AG20443 (cell line): ENCODE measurements around the gene MEF2C.

ENCODE experiments used
- DNase-seq: peaks from one replicate; pipeline ENCODE4 v3.0.0; 2012; ENCODE audit warnings: low spot score, mixed read lengths

Gene MEF2C

DNA sequence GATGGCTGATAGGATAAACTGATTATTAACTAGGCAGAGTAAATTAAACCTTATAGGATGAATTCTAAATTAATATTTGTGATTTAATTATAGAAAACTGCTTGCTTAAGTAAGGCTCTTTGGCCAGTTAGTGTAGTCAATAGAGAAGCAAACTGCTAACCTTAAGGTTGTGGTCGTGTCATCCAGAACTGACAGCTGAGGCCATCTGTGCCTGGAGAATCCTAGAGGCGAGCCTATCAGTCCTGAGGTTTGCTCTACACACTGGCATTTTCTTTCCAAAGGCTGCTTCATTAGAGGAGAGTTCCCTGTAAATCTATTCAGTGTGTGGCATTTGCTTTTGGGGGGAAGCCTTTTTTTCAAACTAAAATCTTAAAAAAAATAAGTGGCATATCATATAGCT lies 169.2 kb downstream of the MEF2C start:
- no peak for DNase-seq

- DNase-seq = no peak
Measured at GRCh38 chr5:88708682-88709398, 174.1 kb downstream of the MEF2C start.

DNA sequence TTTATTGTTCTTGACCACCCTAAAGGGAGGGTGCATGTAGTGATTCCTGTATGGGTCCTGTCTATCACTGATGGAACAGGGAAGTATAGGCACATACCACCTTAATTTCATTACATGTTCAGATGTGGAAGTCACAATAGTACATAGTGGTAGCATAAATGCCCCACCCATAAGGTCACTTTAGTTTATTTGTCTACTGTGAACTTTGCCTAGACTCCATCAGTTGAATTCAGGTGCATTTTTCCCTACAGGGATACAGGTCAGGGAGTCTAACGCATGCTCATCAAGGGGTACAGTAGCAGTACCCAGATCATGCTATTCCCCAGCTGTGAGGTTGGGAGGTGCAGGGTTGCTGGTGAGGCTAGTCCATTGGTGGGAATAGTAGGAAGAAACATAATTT lies 175.0 kb downstream of the MEF2C start:
- DNase-seq = no peak

DNA sequence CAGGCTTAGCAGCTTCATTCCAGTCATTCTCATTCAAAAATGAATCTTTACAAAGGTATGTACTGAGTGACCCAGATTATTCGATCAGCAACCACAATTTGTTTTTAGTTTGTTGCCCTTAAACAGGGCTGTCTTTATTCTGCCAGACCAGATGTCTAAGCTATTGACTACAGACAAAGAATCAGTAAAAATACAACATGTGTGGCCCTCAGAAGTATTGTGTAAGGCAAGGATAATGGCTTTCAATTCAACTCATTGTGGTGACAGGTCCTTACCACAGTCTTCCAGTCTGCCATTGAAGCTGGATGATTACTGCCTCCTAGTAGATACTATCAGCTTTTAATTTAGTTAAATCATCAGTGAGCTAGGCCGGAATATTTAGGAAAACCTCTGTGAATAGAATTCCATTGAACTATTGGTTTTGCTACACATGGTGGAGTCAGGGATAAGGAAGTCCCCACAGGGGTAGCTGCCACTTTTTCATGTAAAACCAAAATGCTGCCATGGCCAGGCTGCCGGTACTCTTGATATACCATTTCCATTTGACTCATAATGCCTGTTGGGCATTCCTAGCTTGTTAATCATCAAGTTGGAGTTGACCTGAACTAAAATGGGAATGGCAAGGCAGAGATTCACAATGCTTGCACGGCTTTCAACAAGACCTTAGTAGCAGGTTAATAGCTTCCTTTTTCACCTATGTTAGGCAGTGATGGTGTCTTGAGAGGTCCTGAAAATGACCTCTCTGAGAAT lies 175.6 kb downstream of the MEF2C start:
- no peak for DNase-seq

DNA sequence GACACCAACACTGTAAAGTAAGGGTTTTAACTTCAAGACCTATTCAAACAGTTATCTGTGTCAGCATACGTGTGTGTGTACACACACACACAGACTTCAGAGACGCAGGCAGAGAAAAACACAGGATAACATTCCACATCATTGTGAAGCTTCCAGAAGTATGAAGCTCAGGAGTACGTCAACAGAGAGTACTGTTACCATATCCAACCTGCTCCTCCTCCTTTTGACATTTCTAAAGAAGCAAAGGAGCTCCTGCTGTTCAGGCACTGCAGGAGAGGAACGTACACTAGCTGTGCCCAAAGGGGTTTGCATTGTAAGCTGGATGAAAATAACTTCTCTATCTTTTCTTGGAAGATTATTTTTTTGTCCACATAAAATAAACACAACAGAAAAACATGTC lies 180.7 kb downstream of the MEF2C start:
- DNase-seq = no peak

DNA sequence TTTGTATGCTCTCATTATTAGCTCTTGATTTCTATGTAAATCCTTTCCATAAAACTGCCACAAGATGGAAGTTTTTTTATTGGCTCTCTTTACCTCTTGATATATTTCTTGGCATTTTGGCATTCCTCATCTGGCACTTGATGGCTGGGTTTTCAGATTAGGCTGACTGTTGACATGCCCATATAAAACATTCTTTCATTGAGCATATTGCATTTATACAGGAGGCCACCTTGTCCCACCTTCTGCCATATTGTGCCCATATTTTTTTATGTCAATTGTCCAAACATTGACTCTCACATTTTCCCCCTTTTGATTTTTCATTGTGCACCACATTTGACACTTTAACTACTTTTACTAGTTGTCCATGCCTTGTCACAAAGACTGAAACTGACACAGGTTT lies 182.9 kb downstream of the MEF2C start:
- DNase-seq = no peak

DNA sequence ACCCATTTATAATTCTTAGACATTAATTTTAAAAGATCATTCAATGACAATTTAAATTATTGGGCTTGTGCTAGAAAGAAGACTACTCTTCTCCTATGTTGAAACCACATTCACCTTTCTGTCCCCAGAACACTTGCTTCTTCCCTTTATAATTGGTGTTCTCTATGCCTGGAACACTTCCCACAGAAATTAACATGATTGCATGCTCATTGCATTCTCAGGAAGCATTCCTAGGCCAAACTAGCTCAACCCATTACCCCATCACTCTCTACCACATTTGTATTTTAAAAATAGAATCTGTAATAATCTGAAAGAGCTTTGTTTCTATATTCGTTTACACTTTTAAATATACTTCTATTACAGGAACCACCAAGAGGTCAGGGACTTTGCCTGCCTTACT lies 184.7 kb downstream of the MEF2C start:
- DNase-seq = no peak

GRCh38 chr5:88696466-88696865 lies 186.5 kb downstream of the MEF2C start:
- no peak for DNase-seq

DNA sequence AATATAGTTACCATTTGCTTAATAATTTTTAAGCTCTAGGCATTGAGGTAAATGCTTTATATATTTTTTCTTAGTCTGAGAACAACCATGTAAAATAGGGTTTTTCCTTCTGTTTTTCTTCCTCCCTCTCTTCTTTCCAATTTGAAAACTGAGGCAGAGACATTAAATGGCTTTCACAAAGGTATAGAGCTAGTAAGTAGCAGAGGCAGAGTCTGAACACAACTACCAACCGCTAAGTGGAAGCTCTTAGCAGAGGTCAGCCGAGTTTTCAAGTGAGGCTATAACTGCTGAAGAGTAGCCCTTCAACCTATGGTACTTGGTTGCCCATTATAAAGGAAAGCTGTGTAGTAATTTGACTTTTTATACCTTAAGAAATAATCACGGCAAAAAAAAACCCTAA lies 187.1 kb downstream of the MEF2C start:
- no peak for DNase-seq

DNA sequence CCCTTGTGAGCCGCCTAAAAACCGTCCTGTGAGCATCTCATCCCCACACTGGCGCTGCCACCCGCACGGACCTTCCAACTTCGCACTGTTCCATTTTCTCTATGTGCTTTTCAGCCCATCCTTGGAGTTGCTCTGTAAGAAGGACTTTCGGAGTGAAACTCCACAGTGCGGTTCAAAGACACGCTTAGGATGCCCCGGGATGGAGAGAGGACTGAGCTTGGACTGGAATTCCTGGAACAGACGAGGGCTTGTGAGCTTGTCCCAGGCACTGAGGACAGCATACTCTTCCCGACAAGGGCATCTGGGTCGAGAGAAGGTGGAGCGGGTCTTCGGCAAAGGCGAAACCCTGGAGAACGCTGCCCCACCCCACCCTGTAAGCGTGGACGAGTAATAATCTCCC lies 187.8 kb downstream of the MEF2C start:
- DNase-seq = no peak

DNA sequence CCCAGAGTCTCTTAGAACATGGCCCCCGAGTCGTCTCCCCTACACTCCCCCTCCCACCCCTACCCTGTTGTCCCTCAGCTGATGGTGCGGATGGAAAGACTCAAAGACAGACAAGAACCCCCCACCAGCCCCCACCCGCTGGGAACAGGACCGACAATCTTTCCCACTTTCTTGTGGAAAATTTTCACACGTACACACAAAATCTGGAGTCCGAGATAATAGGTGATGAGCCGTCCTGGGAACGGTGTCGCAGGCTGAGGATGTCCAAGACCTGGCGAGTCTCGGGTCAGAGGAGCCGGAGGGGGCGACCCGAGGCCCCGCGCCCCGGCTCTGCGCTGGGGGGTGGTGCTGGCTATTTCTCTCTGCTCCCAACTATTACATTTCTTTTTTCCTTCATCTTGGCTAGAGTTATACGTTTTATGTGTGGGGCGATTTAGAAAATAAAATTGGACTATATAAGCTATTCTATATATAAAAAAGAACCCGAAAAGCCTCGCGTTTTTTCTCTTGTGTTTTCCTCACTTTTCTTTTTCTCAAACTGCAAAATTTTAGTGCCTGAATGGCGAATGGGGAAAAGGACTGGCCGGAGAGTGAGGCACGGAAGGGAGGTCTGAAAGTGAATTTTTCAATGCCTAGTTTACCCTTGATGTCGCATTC lies 188.8 kb downstream of the MEF2C start:
- no peak for DNase-seq

DNA sequence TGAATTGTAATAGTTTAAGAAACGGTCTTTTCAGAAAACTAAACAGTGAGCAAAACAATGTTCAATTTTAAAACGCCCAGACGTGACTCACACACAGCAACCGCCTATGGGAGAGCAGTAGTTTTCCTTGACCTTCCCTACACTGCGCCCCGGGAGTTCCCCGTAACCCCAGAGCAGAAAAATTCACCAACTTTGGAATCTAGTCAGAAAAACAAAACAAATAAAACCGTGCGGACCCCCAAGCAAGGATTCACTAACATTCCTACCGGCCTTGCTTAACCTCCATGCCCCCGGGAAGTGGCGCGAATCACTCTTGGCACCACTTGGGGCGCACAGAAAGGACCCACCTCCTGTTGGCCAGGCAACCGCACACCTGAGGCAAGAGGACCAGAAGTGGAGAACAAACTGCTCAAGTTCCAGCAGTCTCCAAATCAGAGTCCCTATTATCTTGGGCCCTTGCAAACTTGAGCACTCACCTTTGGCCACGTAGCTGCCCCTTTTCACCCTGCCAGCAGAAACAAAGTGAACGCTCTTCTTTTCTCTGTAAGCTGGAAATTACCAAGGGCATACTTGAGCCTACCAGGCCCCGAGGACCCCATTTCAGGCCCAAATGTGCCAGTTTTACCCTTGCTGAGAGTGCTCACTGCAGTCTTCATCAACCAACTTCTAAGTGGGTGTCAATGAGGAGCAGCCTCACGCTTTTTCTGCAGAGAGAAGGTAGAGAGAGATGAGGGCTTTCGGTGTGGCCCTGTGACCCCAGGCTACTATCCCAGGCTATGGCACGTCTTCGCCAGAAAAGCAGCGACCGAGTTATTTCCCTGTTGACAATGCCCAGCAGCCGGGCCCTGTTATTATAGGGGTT lies 189.7 kb downstream of the MEF2C start:
- peak; percentile 48 for DNase-seq

DNA sequence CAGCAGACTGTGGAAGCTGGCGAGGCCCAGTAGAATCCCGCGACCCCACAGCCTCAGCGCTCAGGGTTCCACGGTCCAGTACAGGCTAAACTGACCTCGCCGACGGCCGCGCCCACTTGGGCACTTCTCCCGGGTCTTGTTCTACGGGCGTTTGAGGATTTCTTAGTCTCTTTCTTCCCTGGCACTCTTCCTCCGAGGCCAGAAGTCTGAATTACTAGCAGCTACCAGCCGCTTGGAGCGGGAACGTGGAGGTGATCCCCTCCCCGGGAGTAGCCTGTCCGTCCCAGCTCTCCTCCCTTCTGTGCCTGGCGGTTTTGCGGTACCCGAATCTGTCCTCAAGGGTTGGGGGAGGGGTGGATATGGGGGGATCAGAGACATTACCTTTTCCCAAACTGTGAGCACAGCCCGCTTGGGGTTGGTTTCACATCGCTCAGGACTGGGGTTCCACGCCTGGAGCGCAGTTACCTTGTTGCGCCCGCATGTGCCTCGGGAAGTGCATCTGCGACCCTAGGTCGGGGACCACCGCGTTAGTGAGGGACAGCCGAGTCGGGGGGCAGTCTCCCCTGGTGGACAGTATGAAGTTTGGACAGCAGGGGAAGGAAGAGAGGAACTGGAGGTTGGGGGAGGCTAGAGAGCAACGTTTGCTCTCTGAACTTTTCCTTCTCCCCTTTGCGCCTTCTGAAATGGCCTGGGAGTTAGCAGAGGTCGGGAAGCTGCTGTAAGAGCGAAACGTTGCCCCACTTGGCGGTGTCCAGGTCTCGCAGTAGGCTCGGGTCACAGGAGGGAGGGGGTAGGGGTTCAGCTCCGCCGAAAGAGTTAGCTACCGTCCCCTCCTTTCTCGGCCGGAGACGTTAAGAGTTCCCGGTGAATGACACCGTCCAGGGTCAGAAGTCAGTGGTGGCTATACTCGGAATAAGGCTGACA lies 190.8 kb downstream of the MEF2C start:
- no peak for DNase-seq

- DNase-seq = no peak
Measured at GRCh38 chr5:88691230-88691582, 191.8 kb downstream of the MEF2C start.

DNA sequence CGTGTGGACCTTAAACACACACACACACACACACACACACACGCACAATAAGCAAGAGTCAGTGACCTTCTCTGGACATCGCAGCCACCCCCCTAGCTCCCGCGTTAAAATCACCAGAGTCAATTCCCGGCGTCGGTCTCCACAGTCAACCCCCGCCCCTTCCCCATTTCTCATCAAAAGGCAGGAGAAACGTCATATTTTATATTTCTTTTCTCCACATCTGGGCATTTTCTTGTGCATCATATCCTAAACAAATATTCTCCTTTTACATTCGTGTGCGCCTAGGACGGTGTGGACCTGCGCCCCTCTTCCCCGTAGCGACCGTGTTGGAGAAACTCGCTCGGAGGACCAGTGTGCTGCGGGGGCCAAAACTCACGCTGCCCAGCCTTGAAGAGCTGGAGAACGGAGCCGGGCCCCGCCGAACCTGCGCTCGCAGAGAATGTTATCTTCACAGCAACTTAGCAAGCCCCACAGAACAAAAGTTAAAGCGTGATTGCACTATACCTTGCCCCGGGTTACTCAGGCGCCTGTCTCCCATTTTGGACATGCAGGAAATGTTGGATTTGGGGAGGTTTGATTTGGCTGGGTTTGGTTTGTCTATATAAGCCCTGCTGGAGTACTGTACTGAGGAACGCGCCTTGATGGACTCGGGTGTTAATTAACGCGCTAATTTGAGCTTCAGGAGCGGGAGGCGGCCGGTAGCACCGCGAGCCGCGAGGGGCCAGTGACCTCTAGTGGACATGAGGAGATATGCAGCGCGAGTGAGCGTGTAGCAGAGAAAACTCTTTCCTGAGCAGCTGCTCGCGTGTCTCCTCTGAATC lies 192.4 kb downstream of the MEF2C start:
- DNase-seq = peak; percentile 86

- no peak for DNase-seq
Measured at GRCh38 chr5:88689668-88690408, 193.1 kb downstream of the MEF2C start.

- no peak for DNase-seq
Measured at GRCh38 chr5:88688984-88689667, 193.9 kb downstream of the MEF2C start.

GRCh38 chr5:88688156-88688983 lies 194.6 kb downstream of the MEF2C start:
- DNase-seq = no peak
